HEK293 (cell line): ENCODE measurements around the gene CLK4.

ENCODE experiments used
- BCL11A ChIP-seq: fragments of 450-650 bp; formaldehyde crosslinking; IDR thresholded peaks from 2 replicates; pipeline ENCODE4 v1.5.1; 2016; ENCODE audit warnings: low read depth, missing biosample characterization, missing genetic modification characterization
- RBAK ChIP-seq: fragments of 450-650 bp; formaldehyde crosslinking; IDR thresholded peaks from 2 replicates; pipeline ENCODE4 v1.5.1; 2016; ENCODE audit warnings: missing biosample characterization, missing genetic modification characterization
- ZNF274 ChIP-seq, 2 experiments: fragments of 200-500 bp in 1 of 2; fragments of 450-650 bp in 1 of 2; sonication (Bioruptor generic) in 1 of 2; formaldehyde crosslinking in 1 of 2; IDR thresholded peaks; 2 replicates each; pipeline versions ENCODE4 v1.5.1 to v1.6.1; 2014 to 2016; ENCODE audit warnings: borderline replicate concordance in 1 of 2, inconsistent platforms in 1 of 2, low read length in 1 of 2, missing biosample characterization in 1 of 2, missing genetic modification characterization in 1 of 2
- ZNF776 ChIP-seq: fragments of 450-650 bp; formaldehyde crosslinking; IDR thresholded peaks from 2 replicates; pipeline ENCODE4 v1.5.0; 2017; ENCODE audit warnings: missing biosample characterization, missing genetic modification characterization, borderline replicate concordance
- ZNF837 ChIP-seq: fragments of 450-650 bp; formaldehyde crosslinking; IDR thresholded peaks from 2 replicates; pipeline ENCODE4 v1.5.1; 2016; ENCODE audit warnings: missing biosample characterization, missing genetic modification characterization
- TF ChIP-seq, protein P1 (sequence below): fragments of 450-650 bp; formaldehyde crosslinking; IDR thresholded peaks from 2 replicates; pipeline ENCODE4 v1.5.1; 2016; ENCODE audit warnings: missing biosample characterization, missing genetic modification characterization
- TF ChIP-seq, protein P2 (sequence below): fragments of 450-650 bp; formaldehyde crosslinking; IDR thresholded peaks from 2 replicates; pipeline ENCODE4; 2016; ENCODE audit warnings: missing biosample characterization, missing genetic modification characterization
- TF ChIP-seq, protein P3 (sequence below): fragments of 450-650 bp; formaldehyde crosslinking; IDR thresholded peaks from 2 replicates; pipeline ENCODE4 v1.5.1; 2016; ENCODE audit warnings: missing biosample characterization, missing genetic modification characterization, low read depth
- TF ChIP-seq, protein P4 (sequence below): fragments of 450-650 bp; formaldehyde crosslinking; IDR thresholded peaks from 2 replicates; pipeline ENCODE4 v1.5.1; 2016; ENCODE audit warnings: missing biosample characterization, missing genetic modification characterization

DNA sequence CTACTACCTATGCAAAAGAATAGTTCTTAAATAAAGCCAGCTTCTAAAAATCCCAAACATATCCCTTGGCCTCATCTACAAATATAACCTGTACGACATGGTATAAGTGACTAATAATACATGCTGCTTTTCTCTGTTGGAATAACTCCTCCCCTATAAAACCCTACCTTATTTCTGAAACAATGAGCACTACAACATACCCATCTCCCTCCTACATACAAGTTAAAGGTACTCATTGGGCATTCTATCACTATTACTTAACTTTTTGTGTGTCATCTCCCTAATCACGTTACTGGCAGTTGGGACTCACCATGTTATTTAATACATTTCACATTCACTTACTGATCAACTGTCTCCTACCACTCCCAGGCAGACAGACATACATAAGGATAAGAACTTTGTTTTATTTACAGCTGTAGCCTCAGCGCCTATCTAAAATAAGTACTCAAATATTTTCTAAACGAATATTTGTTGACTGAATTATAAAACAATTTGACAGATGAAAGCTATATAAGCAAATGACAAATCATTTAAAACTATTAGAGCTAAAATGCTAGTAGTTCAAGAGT is 4.1 kb downstream of the CLK4 start:
- TF ChIP-seq, protein P1, sequence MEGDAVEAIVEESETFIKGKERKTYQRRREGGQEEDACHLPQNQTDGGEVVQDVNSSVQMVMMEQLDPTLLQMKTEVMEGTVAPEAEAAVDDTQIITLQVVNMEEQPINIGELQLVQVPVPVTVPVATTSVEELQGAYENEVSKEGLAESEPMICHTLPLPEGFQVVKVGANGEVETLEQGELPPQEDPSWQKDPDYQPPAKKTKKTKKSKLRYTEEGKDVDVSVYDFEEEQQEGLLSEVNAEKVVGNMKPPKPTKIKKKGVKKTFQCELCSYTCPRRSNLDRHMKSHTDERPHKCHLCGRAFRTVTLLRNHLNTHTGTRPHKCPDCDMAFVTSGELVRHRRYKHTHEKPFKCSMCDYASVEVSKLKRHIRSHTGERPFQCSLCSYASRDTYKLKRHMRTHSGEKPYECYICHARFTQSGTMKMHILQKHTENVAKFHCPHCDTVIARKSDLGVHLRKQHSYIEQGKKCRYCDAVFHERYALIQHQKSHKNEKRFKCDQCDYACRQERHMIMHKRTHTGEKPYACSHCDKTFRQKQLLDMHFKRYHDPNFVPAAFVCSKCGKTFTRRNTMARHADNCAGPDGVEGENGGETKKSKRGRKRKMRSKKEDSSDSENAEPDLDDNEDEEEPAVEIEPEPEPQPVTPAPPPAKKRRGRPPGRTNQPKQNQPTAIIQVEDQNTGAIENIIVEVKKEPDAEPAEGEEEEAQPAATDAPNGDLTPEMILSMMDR (tag by site-specific recombination), result no peak
- TF ChIP-seq ZNF837 (tag by site-specific recombination), result no peak
- TF ChIP-seq, protein P2, sequence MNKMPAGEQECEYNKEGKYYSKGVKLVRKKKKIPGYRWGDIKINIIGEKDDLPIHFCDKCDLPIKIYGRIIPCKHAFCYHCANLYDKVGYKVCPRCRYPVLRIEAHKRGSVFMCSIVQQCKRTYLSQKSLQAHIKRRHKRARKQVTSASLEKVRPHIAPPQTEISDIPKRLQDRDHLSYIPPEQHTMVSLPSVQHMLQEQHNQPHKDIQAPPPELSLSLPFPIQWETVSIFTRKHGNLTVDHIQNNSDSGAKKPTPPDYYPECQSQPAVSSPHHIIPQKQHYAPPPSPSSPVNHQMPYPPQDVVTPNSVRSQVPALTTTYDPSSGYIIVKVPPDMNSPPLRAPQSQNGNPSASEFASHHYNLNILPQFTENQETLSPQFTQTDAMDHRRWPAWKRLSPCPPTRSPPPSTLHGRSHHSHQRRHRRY (tag by site-specific recombination), result no peak
- no peak for TF ChIP-seq ZNF776 (tag by site-specific recombination)
- no peak for TF ChIP-seq BCL11A (tag by site-specific recombination)
- TF ChIP-seq, protein P3, sequence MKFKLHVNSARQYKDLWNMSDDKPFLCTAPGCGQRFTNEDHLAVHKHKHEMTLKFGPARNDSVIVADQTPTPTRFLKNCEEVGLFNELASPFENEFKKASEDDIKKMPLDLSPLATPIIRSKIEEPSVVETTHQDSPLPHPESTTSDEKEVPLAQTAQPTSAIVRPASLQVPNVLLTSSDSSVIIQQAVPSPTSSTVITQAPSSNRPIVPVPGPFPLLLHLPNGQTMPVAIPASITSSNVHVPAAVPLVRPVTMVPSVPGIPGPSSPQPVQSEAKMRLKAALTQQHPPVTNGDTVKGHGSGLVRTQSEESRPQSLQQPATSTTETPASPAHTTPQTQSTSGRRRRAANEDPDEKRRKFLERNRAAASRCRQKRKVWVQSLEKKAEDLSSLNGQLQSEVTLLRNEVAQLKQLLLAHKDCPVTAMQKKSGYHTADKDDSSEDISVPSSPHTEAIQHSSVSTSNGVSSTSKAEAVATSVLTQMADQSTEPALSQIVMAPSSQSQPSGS (tag by site-specific recombination), result no peak
- no peak for TF ChIP-seq RBAK
- no peak for TF ChIP-seq ZNF274 (IDR thresholded peaks at IDR 0.05; ENCODE audit: low read length)
- TF ChIP-seq ZNF274 (tag by site-specific recombination; IDR thresholded peaks at IDR 0.05; ENCODE audit: borderline replicate concordance), result no peak
- TF ChIP-seq, protein P4, sequence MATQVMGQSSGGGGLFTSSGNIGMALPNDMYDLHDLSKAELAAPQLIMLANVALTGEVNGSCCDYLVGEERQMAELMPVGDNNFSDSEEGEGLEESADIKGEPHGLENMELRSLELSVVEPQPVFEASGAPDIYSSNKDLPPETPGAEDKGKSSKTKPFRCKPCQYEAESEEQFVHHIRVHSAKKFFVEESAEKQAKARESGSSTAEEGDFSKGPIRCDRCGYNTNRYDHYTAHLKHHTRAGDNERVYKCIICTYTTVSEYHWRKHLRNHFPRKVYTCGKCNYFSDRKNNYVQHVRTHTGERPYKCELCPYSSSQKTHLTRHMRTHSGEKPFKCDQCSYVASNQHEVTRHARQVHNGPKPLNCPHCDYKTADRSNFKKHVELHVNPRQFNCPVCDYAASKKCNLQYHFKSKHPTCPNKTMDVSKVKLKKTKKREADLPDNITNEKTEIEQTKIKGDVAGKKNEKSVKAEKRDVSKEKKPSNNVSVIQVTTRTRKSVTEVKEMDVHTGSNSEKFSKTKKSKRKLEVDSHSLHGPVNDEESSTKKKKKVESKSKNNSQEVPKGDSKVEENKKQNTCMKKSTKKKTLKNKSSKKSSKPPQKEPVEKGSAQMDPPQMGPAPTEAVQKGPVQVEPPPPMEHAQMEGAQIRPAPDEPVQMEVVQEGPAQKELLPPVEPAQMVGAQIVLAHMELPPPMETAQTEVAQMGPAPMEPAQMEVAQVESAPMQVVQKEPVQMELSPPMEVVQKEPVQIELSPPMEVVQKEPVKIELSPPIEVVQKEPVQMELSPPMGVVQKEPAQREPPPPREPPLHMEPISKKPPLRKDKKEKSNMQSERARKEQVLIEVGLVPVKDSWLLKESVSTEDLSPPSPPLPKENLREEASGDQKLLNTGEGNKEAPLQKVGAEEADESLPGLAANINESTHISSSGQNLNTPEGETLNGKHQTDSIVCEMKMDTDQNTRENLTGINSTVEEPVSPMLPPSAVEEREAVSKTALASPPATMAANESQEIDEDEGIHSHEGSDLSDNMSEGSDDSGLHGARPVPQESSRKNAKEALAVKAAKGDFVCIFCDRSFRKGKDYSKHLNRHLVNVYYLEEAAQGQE (tag by site-specific recombination), result no peak
